Measurements from ENCODE around the gene LHFPL6.

GRCh38 chr13:39588384-39588783 is 14.6 kb downstream of the LHFPL6 start:
- TF ChIP-seq CTCF (conservative IDR thresholded peaks at IDR 0.05) (no peak), EZH2 (IDR thresholded peaks at IDR 0.05; ENCODE audit: low read depth) (no peak)

Data from PC-9 (cell line).